ENCODE results near the gene HK1.

GRCh38 chr10:69392481-69393000 lies 114.2 kb downstream of the HK1 start:
- peak; percentile 95 for TF ChIP-seq CTCF (IDR thresholded peaks at IDR 0.05; ENCODE audit: borderline replicate concordance, extremely low read depth, low read length, poor library complexity, severe bottlenecking)
- no peak for TF ChIP-seq EZH2 (IDR thresholded peaks at IDR 0.05; ENCODE audit: borderline replicate concordance, low read depth, low read length, severe bottlenecking)
